Fibroblast of lung (primary cell): ENCODE data around the gene NLRP1. TPM values are rescaled to one million over a fixed set of nuclear protein-coding genes. Genes with fewer than 3 reads are reported as not detected.

Experiments
- DNase-seq, 2 donors: peaks; one replicate each; pipeline versions ENCODE4 v3.0.0 to v3.0.0-alpha.2; 2010; ENCODE audit warnings: low read depth in 2 of 2
- H2AFZ ChIP-seq: 2 replicates; pipeline ENCODE4 v1.5.1; 2012; ENCODE audit warnings: low read length, control low read depth, inconsistent platforms
- H3K27ac ChIP-seq: 2 replicates; pipeline ENCODE4 v1.5.1; 2011; ENCODE audit warnings: low read length, control low read depth; ENCODE audit not compliant: insufficient read depth
- H3K27me3 ChIP-seq: 2 replicates; pipeline ENCODE4 v1.5.1; 2011; ENCODE audit warnings: mild to moderate bottlenecking, low read length; ENCODE audit not compliant: control insufficient read depth, insufficient read depth
- H3K36me3 ChIP-seq: 2 replicates; pipeline ENCODE4 v1.5.1; 2011; ENCODE audit warnings: low read length; ENCODE audit not compliant: control insufficient read depth, insufficient read depth
- H3K4me1 ChIP-seq: 2 replicates; pipeline ENCODE4 v1.5.1; 2011; ENCODE audit warnings: low read length; ENCODE audit not compliant: control insufficient read depth, insufficient read depth; ENCODE audit errors: extremely low read depth
- H3K4me2 ChIP-seq: 2 replicates; pipeline ENCODE4 v1.5.1; 2011; ENCODE audit warnings: low read length, control low read depth; ENCODE audit not compliant: insufficient read depth; ENCODE audit errors: extremely low read depth
- H3K4me3 ChIP-seq, 4 experiments: fragments of 200-600 bp in 1 of 4; sonication (generic) in 1 of 4; replicated peaks in 1 of 4; 2 replicates each; pipeline ENCODE4 v1.5.1; 2011 to 2016; ENCODE audit warnings: low read length in 4 of 4, low read depth in 3 of 4, mild to moderate bottlenecking in 3 of 4, control low read depth in 2 of 4, inconsistent platforms in 1 of 4, mixed read lengths in 1 of 4; ENCODE audit not compliant: insufficient read depth in 1 of 4; ENCODE audit errors: control extremely low read depth in 1 of 4
- H3K79me2 ChIP-seq: 2 replicates; pipeline ENCODE4 v1.5.1; 2012; ENCODE audit warnings: mild to moderate bottlenecking, low read length, inconsistent platforms; ENCODE audit not compliant: control insufficient read depth, insufficient read depth
- H3K9ac ChIP-seq: 2 replicates; pipeline ENCODE4 v1.5.1; 2011; ENCODE audit warnings: mild to moderate bottlenecking, low read length, control low read depth; ENCODE audit not compliant: insufficient read depth
- H3K9me3 ChIP-seq: 2 replicates; pipeline ENCODE4 v1.5.1; 2012; ENCODE audit warnings: low read depth, low read length; ENCODE audit not compliant: control insufficient read depth, insufficient read depth
- H4K20me1 ChIP-seq: 2 replicates; pipeline ENCODE4 v1.5.1; 2011; ENCODE audit warnings: low read length; ENCODE audit not compliant: control insufficient read depth, insufficient read depth; ENCODE audit errors: extremely low read depth
- EZH2 ChIP-seq: IDR thresholded peaks from 2 replicates; pipeline ENCODE4 v1.5.1; 2012; ENCODE audit warnings: low read length, control low read depth, mild to moderate bottlenecking; ENCODE audit errors: missing control alignments
- polyA plus RNA-seq, 2 donors: library from polyadenylated mRNA; depleted of rRNA in 1 of 2; stranded (reverse) in 1 of 2; unstranded in 1 of 2; fragments of >200 nt; gene quantifications; 2 replicates each; pipeline ENCODE4 v1.2.1, GENCODE V29; 2011 to 2012; ENCODE audit warnings: missing spikeins in 1 of 2
- total RNA-seq: library from RNA; depleted of rRNA; stranded (reverse); fragments of >200 nt; gene quantifications from 2 replicates; pipeline ENCODE4 v1.2.1, GENCODE V29; 2014
- TF ChIP-seq, protein P1 (sequence below), 2 donors: IDR thresholded peaks in 1 of 2; conservative IDR thresholded peaks in 1 of 2; 1 replicate in 1 of 2; 2 replicates in 1 of 2; pipeline ENCODE4 v1.5.1; 2011 to 2012; ENCODE audit warnings: low read length in 2 of 2, control low read depth in 1 of 2, inconsistent platforms in 1 of 2, low read depth in 1 of 2, mild to moderate bottlenecking in 1 of 2

Gene NLRP1
- total and polyA plus RNA-seq, 2 donors (not counting 1 experiment from before 2014, with no cell fraction given) = 22.1 to 23.1 TPM

DNA sequence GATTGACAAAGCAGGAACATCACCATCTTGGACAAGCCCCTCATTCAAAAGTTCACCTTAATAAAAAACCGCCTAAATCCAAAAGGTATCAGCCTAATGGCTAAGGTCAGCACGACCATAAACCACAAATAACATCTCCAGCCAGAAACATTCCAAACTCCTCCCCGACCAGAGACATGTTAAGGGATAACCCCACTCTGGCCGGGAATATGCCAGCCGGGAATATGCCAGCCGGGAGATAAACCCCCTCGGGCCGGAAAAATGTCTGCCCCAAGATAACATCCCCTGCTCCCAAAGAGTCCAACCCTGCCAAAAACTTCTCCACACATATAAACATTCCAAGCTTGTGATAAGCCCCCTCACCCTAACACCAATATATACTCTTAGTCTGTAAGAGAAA lies 116.9 kb downstream of the NLRP1 start:
- Histone ChIP-seq H3K27ac (no peak overlapping the region), H3K36me3 (peaks cover 3% of the 10 kb centered on the region), H3K4me2 (peak overlapping the region; percentile 79), H3K9me3 (no peaks in the 10 kb centered on the region), H4K20me1 (no peaks in the 10 kb centered on the region), H3K4me3 (peak overlapping the region; percentile 73 to 96 (median 89)), H3K79me2 (peaks cover 59% of the 10 kb centered on the region), H2AFZ (no peak overlapping the region), H3K4me1 (no peaks in the 10 kb centered on the region), H3K27me3 (no peaks in the 10 kb centered on the region), H3K9ac (no peak overlapping the region)
- peak in 1 of 2 donors; percentile 1 for DNase-seq
- TF ChIP-seq, protein P1, sequence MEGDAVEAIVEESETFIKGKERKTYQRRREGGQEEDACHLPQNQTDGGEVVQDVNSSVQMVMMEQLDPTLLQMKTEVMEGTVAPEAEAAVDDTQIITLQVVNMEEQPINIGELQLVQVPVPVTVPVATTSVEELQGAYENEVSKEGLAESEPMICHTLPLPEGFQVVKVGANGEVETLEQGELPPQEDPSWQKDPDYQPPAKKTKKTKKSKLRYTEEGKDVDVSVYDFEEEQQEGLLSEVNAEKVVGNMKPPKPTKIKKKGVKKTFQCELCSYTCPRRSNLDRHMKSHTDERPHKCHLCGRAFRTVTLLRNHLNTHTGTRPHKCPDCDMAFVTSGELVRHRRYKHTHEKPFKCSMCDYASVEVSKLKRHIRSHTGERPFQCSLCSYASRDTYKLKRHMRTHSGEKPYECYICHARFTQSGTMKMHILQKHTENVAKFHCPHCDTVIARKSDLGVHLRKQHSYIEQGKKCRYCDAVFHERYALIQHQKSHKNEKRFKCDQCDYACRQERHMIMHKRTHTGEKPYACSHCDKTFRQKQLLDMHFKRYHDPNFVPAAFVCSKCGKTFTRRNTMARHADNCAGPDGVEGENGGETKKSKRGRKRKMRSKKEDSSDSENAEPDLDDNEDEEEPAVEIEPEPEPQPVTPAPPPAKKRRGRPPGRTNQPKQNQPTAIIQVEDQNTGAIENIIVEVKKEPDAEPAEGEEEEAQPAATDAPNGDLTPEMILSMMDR (conservative IDR thresholded peaks at IDR 0.05 in 1 of 2, IDR thresholded peaks at IDR 0.05 in 1 of 2; ENCODE audit: low read depth in 1 of 2, low read length in 2 of 2) = no peak
- TF ChIP-seq EZH2 = no peak

DNA sequence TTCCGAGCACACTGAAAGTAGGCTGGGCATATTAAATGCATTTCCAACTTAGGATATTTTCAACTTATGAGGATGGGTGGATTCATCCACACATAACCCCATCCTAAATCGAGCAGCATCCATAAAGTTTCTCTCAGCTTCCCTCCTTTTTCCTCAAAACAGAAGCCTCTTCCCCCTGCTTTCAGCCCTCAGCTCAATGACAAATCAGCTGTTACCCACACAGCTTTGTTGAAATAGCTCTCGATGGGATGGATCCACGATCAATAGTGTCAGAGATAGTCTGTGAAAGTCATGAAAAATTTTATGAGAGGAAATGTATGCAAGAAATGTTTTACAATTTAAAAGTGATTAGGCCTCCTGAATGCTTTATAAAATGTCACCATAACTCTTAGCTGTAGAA lies 118.0 kb downstream of the NLRP1 start:
- H4K20me1 ChIP-seq = no peaks in the 10 kb centered on the region
- H3K4me1 ChIP-seq = no peaks in the 10 kb centered on the region
- no peak for DNase-seq
- H3K36me3 ChIP-seq = peaks cover 6% of the 10 kb centered on the region
- peak overlapping the region in 1 of 4 experiments; percentile 86 for H3K4me3 ChIP-seq
- H3K27ac ChIP-seq = no peak overlapping the region
- TF ChIP-seq, protein P1 (conservative IDR thresholded peaks at IDR 0.05 in 1 of 2, IDR thresholded peaks at IDR 0.05 in 1 of 2; ENCODE audit: low read depth in 1 of 2, low read length in 2 of 2) = no peak
- TF ChIP-seq EZH2 = no peak
- no peaks in the 10 kb centered on the region for H3K9me3 ChIP-seq
- H2AFZ ChIP-seq = no peak overlapping the region
- no peak overlapping the region for H3K9ac ChIP-seq
- H3K27me3 ChIP-seq = no peaks in the 10 kb centered on the region
- H3K4me2 ChIP-seq = peak overlapping the region; percentile 4
- H3K79me2 ChIP-seq = peaks cover 62% of the 10 kb centered on the region

DNA sequence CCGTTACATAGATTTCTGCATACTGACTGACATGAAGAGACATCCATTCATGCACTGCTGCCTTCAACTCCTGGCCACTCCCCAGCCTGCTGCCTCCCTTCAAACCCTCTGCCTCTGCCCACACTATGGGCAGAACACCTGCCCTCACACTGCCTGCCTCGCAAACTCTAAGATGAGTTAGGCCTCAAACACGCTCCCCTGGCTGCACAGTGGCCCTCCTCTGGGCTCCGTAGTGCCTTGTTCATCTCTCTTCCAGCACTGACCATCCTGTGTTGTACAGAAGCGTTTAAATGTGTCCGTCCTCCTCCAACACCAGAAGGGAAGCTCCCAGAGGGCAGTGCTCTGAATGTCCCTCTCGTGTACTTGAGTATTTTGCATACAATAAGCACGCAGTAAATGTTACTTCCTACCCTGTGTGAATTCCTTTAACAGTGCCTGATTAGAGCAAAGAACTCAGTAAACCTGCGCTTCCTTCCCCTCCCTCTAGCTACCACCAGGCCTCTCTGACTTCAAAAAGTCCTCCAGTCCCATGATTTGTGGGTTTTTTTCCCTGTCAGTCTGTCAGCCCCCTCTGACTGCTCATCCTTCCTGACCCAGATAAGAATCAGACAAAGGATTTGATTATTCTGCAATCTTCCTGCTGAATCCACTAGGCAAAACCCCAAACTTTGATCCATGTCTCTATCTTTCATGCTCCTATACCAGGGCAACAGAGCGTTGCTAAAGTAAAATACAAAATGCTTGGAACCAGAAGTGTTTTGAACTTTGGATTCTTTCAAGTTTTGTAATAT lies 119.4 kb downstream of the NLRP1 start:
- H4K20me1 ChIP-seq = no peaks in the 10 kb centered on the region
- no peaks in the 10 kb centered on the region for H3K4me1 ChIP-seq
- no peak for DNase-seq
- no peak overlapping the region for H3K9ac ChIP-seq
- H3K36me3 ChIP-seq = peaks cover 9% of the 10 kb centered on the region
- no peak overlapping the region for H3K27ac ChIP-seq
- no peaks in the 10 kb centered on the region for H3K27me3 ChIP-seq
- no peaks in the 10 kb centered on the region for H3K9me3 ChIP-seq
- H2AFZ ChIP-seq = no peak overlapping the region
- no peak overlapping the region for H3K4me3 ChIP-seq
- H3K4me2 ChIP-seq = no peak overlapping the region
- TF ChIP-seq EZH2 = no peak
- TF ChIP-seq, protein P1 (conservative IDR thresholded peaks at IDR 0.05 in 1 of 2, IDR thresholded peaks at IDR 0.05 in 1 of 2; ENCODE audit: low read depth in 1 of 2, low read length in 2 of 2) = no peak
- H3K79me2 ChIP-seq = peaks cover 62% of the 10 kb centered on the region

Other genes with a start within 250 kb of the NLRP1 start
- 61.1 and 79.6 TPM in 2 replicates for gene NUP88, start 164.8 kb downstream of the NLRP1 start, total RNA-seq
- 41.8 and 61.5 TPM in 2 replicates for gene NUP88, start 164.8 kb downstream of the NLRP1 start, polyA plus RNA-seq
- gene RPAIN, start 164.3 kb downstream of the NLRP1 start, total RNA-seq = 49.1 and 53.3 TPM in 2 replicates
- gene RPAIN, start 164.3 kb downstream of the NLRP1 start, polyA plus RNA-seq = 21.4 and 24.5 TPM in 2 replicates
- 136 and 144 TPM in 2 replicates for gene C1QBP, start 145.4 kb downstream of the NLRP1 start, total RNA-seq
- gene C1QBP, start 145.4 kb downstream of the NLRP1 start, polyA plus RNA-seq = 187 and 365 TPM in 2 replicates
- 8.0 and 9.7 TPM in 2 replicates for gene DHX33, start 115.5 kb downstream of the NLRP1 start, total RNA-seq
- 12.1 and 20.0 TPM in 2 replicates for gene DHX33, start 115.5 kb downstream of the NLRP1 start, polyA plus RNA-seq
- 19.8 and 30.9 TPM in 2 replicates for gene DERL2, start 98.3 kb downstream of the NLRP1 start, total RNA-seq
- 87.9 and 104 TPM in 2 replicates for gene DERL2, start 98.3 kb downstream of the NLRP1 start, polyA plus RNA-seq
- gene MIS12, start 97.9 kb downstream of the NLRP1 start, total RNA-seq = 11.2 and 14.4 TPM in 2 replicates
- gene MIS12, start 97.9 kb downstream of the NLRP1 start, polyA plus RNA-seq = 11.1 and 12.3 TPM in 2 replicates